Epithelial cell of proximal tubule (primary cell): ENCODE data around the gene TST. TPM values are rescaled to one million over a fixed set of nuclear protein-coding genes. Genes with fewer than 3 reads are reported as not detected.
A peak's percentile ranks its signal among the peaks of the same experiment; 100 is the strongest.

Source experiments
- DNase-seq: peaks from one replicate; pipeline ENCODE4 v3.0.0-alpha.2; 2011; ENCODE audit warnings: low read depth
- H3K4me3 ChIP-seq: 2 replicates; pipeline ENCODE4 v1.5.1; 2011; ENCODE audit warnings: low read depth, mild to moderate bottlenecking, low read length
- CTCF ChIP-seq: conservative IDR thresholded peaks from 2 replicates; pipeline ENCODE4 v1.5.1; 2012; ENCODE audit warnings: low read depth, mild to moderate bottlenecking, low read length
- total RNA-seq: library from RNA; depleted of rRNA; stranded (reverse); fragments of >200 nt; gene quantifications from 2 replicates; pipeline ENCODE4 v1.2.3, GENCODE V29; 2015

TST gene
- total RNA-seq, 1 donor from 2014 or later: 66.9 TPM

- no peak for TF ChIP-seq CTCF
- H3K4me3 ChIP-seq: no peak overlapping the region
- DNase-seq: no peak
Observed at GRCh38 chr22:37047006-37047405, 27.8 kb upstream of the TST start.

- TF ChIP-seq CTCF: no peak
- H3K4me3 ChIP-seq: no peak overlapping the region
- no peak for DNase-seq
Observed at GRCh38 chr22:37046589-37046988, 27.3 kb upstream of the TST start.

GRCh38 chr22:37045958-37046357 lies 26.7 kb upstream of the TST start:
- no peak overlapping the region for H3K4me3 ChIP-seq
- TF ChIP-seq CTCF: peak; percentile 76
- no peak for DNase-seq

GRCh38 chr22:37044634-37045625 lies 25.7 kb upstream of the TST start:
- TF ChIP-seq CTCF: no peak
- H3K4me3 ChIP-seq: no peak overlapping the region
- DNase-seq: peak; percentile 31

GRCh38 chr22:37043828-37044538 lies 24.7 kb upstream of the TST start:
- no peak for DNase-seq
- H3K4me3 ChIP-seq: no peak overlapping the region
- peak; percentile 75 for TF ChIP-seq CTCF

GRCh38 chr22:37043209-37043827 lies 24.1 kb upstream of the TST start:
- TF ChIP-seq CTCF: no peak
- DNase-seq: no peak
- no peak overlapping the region for H3K4me3 ChIP-seq
